Testis (tissue), 2 donors: Measurements from ENCODE around the gene DNAAF2.

Experiments
- CTCF ChIP-seq, 3 experiments: fragments of 450-650 bp in 2 of 3; fragments of 200-600 bp in 1 of 3; sonication (generic) in 1 of 3; IDR thresholded peaks; one replicate each; pipeline ENCODE4 v1.5.1; 2016 to 2019; ENCODE audit warnings: antibody characterized with exemption in 3 of 3, mild to moderate bottlenecking in 2 of 3, moderate library complexity in 1 of 3
- POLR2A ChIP-seq: fragments of 450-650 bp; IDR thresholded peaks from one replicate; pipeline ENCODE4 v1.6.1; 2017; ENCODE audit warnings: antibody characterized with exemption, mild to moderate bottlenecking, moderate library complexity

- TF ChIP-seq CTCF (IDR thresholded peaks at IDR 0.05) (no peak), POLR2A (no peak)
Observed at GRCh38 chr14:49634547-49635334, at the start of gene DNAAF2.
